ENCODE results near the gene ABHD4.
"Not testable (repeated sequence)": the region's sequence is repeated elsewhere in the genome, so short reads cannot be mapped to it uniquely, and the experiment has no call there.

The ABHD4 gene

GRCh38 chr14:22606380-22606779 is 8.3 kb downstream of the ABHD4 start:
- H3K4me3 ChIP-seq (ENCODE audit: low read depth, low read length), result no peak overlapping the region
- DNase-seq (ENCODE audit: low read depth), result no peak
- in situ Hi-C loops (cut with HindIII; ENCODE audit: low sequenced_read_pairs), result no loop called here
- TF ChIP-seq, protein P1, sequence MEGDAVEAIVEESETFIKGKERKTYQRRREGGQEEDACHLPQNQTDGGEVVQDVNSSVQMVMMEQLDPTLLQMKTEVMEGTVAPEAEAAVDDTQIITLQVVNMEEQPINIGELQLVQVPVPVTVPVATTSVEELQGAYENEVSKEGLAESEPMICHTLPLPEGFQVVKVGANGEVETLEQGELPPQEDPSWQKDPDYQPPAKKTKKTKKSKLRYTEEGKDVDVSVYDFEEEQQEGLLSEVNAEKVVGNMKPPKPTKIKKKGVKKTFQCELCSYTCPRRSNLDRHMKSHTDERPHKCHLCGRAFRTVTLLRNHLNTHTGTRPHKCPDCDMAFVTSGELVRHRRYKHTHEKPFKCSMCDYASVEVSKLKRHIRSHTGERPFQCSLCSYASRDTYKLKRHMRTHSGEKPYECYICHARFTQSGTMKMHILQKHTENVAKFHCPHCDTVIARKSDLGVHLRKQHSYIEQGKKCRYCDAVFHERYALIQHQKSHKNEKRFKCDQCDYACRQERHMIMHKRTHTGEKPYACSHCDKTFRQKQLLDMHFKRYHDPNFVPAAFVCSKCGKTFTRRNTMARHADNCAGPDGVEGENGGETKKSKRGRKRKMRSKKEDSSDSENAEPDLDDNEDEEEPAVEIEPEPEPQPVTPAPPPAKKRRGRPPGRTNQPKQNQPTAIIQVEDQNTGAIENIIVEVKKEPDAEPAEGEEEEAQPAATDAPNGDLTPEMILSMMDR (IDR thresholded peaks at IDR 0.05; ENCODE audit: low read depth, low read length, missing control alignments), result no peak

DNA sequence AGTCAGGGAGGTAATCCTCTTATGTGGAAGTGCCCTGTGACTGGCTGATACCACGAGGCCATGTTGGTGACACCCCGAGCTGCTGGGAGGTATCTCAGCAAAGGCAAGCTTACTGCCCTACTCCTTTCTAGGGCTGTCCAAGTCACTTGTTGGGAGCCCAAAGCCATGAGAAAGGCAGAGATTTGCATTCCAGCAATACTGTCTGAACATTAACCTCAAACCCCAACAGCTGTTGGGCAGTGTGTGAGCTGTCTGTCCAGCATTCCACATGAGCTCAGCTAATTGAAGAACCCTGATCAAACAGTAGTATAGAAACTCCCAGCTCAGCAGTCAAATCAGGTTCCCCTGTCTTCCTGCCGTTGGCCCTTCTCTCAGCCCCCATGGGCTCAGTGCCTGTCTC is 9.2 kb downstream of the ABHD4 start:
- no peak overlapping the region for H3K4me3 ChIP-seq (ENCODE audit: low read depth, low read length)
- in situ Hi-C loops (cut with HindIII; ENCODE audit: low sequenced_read_pairs), result no loop called here
- TF ChIP-seq, protein P1 (IDR thresholded peaks at IDR 0.05; ENCODE audit: low read depth, low read length, missing control alignments), result no peak
- DNase-seq (ENCODE audit: low read depth), result no peak

GRCh38 chr14:22610931-22611330 is 12.8 kb downstream of the ABHD4 start:
- TF ChIP-seq, protein P1 (IDR thresholded peaks at IDR 0.05; ENCODE audit: low read depth, low read length, missing control alignments), result no peak
- no peak for DNase-seq (ENCODE audit: low read depth)
- in situ Hi-C loops (cut with HindIII; ENCODE audit: low sequenced_read_pairs), result no loop called here
- no peak overlapping the region for H3K4me3 ChIP-seq (ENCODE audit: low read depth, low read length)

- DNase-seq (ENCODE audit: low read depth), result no peak
These were observed 15.1 kb downstream of the ABHD4 start for GRCh38 chr14:22613106-22613695.

DNA sequence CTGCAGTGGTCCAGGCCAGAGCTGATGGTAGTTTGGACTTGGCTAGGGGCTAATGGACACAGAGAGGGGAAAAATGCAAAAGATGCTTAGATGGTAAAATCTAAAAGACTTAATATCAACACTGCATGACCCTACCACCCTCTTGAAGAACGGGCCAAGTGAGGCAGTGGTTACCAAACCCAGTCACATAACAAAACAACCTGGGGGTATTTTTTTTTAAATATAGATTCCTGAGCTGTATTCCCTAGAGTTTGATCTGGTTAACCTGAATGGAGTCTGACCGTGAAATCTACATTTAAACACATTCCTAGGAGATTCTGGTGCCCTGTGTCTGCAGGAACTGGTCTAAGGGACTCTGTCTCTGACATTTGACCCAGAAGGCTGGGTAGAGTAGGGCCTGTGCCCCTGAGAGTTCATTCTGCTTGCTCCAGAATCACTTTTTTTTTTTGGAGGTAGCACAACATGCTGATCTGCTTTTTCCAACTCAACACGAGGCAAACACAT is 15.7 kb downstream of the ABHD4 start:
- TF ChIP-seq, protein P1 (IDR thresholded peaks at IDR 0.05; ENCODE audit: low read depth, low read length, missing control alignments), result no peak
- peak; percentile 39 for DNase-seq (ENCODE audit: low read depth)
- no peak overlapping the region for H3K4me3 ChIP-seq (ENCODE audit: low read depth, low read length)
- in situ Hi-C loops (cut with HindIII; ENCODE audit: low sequenced_read_pairs), result no loop called here

More at GRCh38 chr14:22613106-22613695, 15.1 kb downstream of the ABHD4 start:
- TF ChIP-seq, protein P1 (IDR thresholded peaks at IDR 0.05; ENCODE audit: low read depth, low read length, missing control alignments), result peak; percentile 33
- H3K4me3 ChIP-seq (ENCODE audit: low read depth, low read length), result no peak overlapping the region
- in situ Hi-C loops (cut with HindIII; ENCODE audit: low sequenced_read_pairs), result no loop called here

- no peak overlapping the region for H3K4me3 ChIP-seq (ENCODE audit: low read depth, low read length)
- TF ChIP-seq, protein P1 (IDR thresholded peaks at IDR 0.05; ENCODE audit: low read depth, low read length, missing control alignments), result no peak
- in situ Hi-C loops (cut with HindIII; ENCODE audit: low sequenced_read_pairs), result no loop called here
- peak; percentile 88 for DNase-seq (ENCODE audit: low read depth)
These were observed 16.2 kb downstream of the ABHD4 start for GRCh38 chr14:22614240-22614799.

GRCh38 chr14:22615765-22616164 is 17.7 kb downstream of the ABHD4 start:
- in situ Hi-C loops (cut with HindIII; ENCODE audit: low sequenced_read_pairs); H3K4me3 ChIP-seq (ENCODE audit: low read depth, low read length); DNase-seq (ENCODE audit: low read depth): not testable (repeated sequence)
